ENCODE data around the gene GNA14.

GRCh38 chr9:77602852-77603251, 45.3 kb downstream of the GNA14 start:
- TF ChIP-seq CTCF (IDR thresholded peaks at IDR 0.05) (no peak), ZFX (IDR thresholded peaks at IDR 0.05; ENCODE audit: borderline replicate concordance) (no peak)
